PC-9 (cell line): ENCODE measurements around the gene KDM4B.

Experiments used
- CTCF ChIP-seq: fragments of 200-600 bp; sonication (generic); conservative IDR thresholded peaks from 2 replicates; pipeline ENCODE4 v1.6.1; 2017; ENCODE audit warnings: mixed run types, antibody characterized with exemption, mild to moderate bottlenecking, moderate library complexity
- EZH2 ChIP-seq: fragments of 200-600 bp; sonication (generic); IDR thresholded peaks from 2 replicates; pipeline ENCODE4 v1.8.0; 2017; ENCODE audit warnings: antibody characterized with exemption, low read depth

DNA sequence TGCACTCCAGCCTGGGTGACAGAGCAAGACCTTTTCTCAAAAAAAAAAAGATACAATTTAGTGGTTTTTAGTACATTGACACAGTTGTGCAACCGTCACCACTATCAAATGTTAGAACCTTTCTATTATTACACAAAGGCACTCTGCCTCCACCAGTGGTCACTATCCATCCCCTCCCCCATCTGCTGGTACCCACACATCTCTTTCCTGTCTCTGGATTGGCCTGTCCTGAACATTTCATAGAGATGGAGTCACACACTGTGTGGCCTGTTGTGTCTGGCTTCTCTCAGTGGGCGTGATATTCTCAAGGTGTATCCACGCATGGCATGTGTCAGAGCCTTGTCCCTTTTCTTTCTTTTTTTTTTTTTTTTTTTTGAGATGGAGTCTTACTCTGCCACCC is 11.2 kb downstream of the KDM4B start:
- TF ChIP-seq CTCF: no peak
- TF ChIP-seq EZH2: no peak
